Measurements from ENCODE around the gene VNN1.
"Not testable (repeated sequence)": the region's sequence is repeated elsewhere in the genome, so short reads cannot be mapped to it uniquely, and the experiment has no call there.

Gene VNN1

DNA sequence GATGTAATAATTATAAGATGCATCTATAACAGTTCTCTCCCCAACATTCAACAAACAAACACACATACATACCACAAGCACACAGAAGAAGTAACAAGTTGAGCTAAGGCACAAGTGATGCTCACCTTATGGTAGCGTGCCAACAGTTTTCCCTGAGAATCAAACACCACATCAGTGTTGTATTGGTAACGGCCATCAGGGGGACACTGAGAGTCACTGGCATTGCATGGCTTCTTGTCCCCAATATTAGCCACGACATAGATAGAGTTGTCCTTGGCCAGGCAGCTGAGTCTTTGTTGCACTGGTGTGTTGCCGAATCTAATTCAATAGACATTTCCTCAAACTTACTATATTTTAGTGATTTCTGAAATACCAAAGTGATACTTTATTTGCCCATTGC lies 14.8 kb upstream of the VNN1 start:
- intact Hi-C loops (cut with DNase I) = no loop called here
- DNase-seq = no peak

DNA sequence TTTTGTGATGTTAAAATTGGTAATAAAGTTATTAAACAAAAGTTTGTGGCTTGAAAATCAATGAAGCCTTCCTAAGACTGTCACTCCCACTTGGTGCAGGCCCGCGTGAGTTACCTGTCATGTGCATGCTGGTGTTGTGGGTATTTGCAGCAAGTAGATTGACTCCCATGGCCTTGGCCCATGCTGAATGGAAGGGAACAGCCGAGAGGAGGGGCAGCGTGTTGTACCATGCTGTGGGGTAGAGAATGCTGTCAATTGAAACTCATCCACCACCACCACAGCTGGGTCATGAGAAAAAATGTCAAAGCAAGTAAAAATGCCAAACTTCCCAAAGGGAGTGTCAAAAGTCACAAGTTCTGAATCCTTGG lies 12.7 kb upstream of the VNN1 start:
- intact Hi-C loops (cut with DNase I) = no loop called here
- no peak for DNase-seq

DNA sequence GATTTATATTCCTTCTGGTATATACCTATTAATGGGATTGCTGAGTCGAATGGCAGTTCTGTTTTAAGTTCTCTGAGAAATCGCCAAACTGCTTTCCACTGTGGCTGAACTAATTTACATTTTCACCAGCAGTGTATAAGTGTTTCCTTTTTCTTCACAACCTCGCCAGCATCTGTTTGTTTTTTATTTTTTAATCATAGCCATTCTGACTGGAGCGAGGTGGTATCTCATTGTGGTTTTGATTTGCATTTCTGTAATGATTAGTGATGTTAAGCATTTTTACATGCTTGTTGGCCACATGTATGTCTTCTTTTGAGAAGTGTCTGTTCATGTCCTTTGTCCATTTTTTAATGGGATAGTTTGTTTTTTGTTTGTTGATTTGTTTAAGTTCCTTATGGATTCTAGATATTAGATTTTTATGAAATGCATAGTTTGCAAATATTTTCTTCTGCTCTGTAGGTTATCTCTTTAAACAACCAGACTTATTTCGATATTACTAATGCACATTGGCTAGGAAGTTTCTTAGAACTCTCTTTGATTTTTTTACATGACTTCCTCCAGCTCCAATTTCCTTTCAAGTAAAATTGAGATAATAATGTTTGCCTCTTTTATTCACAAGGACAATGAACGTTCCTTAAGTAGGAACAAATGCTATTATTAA lies 12.2 kb upstream of the VNN1 start:
- intact Hi-C loops (cut with DNase I) = no loop called here
- no peak for DNase-seq

DNA sequence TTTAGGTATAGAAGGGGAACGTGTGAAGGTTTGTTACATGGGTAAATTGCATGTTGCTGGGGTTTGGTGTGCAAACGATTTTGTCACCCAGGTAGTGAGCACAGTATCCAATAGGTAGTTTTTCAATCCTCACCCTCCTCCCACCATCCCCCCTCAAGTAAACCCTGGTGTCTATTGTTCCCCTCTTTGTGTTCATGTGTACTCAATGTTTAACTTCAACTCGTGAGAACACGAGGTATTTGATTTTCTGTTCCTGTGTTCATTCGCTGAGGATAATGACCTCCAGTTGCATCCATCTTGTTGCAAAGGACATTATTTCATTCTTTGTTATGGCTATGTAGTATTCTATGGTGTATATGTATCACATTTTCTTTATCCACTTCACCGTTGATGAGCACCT lies 11.6 kb upstream of the VNN1 start:
- intact Hi-C loops (cut with DNase I) = no loop called here
- no peak for DNase-seq

DNA sequence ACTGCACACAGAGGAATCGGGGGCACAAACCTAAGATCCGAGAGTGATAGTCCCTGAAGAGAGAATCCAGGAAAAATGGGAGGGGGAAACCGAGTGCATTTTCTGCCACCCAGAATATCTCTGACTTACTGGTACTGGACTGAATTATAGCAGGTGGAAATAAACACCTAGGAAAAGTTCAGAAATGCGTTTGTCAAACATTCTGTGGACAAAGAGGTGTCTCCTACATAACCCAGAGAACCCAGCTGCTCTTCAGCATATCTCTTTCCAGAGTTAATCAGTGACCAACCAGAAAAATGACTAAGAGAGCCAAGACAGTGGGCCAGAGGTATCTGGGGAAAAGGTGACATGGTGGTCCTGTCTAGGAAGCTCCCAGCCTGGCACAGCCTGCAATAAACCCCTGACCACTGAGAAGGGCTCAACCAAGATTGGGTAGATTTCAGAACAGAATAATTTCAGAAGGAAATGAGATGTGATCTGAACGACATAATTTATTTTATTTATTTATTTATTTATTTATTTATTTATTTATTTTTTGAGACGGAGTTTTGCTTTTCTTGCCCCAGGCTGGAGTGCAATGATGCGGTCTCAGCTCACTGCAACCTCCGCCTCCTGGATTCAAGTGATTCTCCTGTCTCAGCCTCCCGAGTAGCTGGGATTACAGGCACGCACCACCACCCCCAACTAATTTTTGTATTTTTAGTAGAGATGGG lies 6.0 kb upstream of the VNN1 start:
- intact Hi-C loops (cut with DNase I) = loop anchor here (5.0 kb wide), 1 partner anchor 188 kb away; no protein-coding TSS in a partner anchor
- no peak for DNase-seq

DNA sequence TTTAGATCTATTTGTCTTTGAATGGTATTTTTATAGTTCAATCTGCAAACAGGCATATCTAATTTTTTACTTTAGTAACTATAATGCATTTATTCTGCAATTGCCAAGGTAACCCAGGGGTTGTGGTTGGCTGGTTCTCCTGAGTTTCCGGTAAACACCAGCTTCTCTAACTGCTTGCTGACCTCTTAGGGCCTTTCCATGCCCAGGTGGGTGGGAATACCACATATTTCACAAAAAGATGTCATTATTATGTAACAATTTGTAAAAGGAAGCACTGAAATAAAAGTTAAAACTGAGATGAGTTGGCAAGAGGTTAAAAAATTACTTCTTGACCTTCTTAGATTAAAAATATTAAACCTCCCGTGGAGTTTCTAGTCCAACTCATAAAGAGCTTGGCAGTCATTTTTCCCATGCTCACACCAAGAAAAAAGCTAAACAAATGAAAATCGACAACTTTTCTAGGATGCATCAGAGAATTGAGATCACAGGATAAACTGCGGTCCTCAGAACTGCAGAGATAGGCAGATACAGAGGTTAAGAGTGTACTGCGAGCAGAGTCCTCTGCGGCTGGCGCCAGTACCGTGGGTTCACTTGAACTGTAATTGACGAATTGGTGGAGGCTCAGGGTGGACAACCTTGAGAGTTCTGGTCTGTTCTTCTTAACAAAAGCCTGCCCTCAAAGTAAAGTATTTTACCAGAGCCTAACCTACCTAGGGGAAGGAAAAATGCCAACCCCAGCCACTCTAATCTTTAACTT lies 2.2 kb upstream of the VNN1 start:
- intact Hi-C loops (cut with DNase I) = loop anchor here (5.0 kb wide), 1 partner anchor 184 kb away; no protein-coding TSS in a partner anchor
- DNase-seq = no peak

DNA sequence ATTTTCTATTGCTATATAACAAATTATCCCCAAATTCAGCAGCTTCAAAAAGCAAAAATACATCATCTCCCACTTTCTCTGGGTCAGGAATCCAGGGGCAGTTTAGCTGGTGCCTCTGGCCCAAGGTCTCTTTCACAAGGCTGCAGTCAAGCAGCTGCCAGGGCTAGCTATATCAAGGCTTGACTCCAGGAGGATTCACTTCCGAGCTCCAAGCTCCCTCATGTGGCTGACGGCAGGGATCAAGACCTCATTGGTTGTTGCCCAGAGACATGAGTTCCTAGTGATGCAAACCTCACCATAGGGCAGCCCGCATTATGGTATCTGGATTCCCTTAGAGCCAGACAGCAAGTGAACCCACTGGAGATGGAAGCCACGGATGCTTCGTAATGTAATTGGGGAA lies 1.3 kb upstream of the VNN1 start:
- peak; percentile 9 to 87 (median 70) for DNase-seq
- intact Hi-C loops (cut with DNase I) = loop anchor here (5.0 kb wide), 1 partner anchor 183 kb away; no protein-coding TSS in a partner anchor

DNA sequence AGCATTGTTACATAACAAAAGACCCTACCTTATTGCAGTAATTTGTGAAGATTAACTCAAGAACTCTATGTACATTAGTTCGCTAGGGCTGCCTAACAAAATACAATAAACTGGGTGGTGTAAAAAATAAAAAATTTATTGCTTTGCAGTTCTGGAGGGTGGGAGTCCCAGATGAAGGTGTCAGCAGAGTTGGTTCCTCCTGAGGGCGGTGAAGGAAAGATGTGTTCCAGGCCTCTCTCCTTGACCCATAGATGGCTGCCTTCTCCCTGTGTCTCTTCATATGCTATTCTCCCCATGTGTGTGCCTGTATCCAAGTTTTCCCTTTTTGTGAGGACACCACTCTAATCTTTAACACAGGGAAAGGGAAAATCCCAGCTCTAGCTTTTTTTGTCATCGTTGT lies 305 bp upstream of the VNN1 start:
- DNase-seq = no peak
- intact Hi-C loops (cut with DNase I) = no loop called here

DNA sequence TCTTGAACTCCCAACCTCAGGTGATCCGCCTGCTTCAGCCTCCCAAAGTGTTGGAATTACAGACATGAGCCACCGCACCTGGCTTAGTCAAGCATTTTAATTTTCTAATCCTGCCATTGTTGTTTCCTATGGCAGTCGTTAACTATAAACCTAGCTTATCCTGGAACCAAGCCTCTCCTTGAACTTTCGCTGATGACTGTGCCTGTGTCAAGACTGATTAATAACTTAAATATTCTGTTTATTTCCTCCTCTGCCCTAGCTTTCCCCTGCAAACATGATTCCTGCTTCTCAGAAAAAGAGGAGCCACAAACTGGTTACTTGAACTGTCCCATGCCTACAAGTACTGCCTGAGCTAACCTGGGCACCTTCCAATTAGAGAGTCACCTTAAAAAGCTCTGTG lies 1.5 kb downstream of the VNN1 start:
- no peak for DNase-seq
- intact Hi-C loops (cut with DNase I) = no loop called here

DNA sequence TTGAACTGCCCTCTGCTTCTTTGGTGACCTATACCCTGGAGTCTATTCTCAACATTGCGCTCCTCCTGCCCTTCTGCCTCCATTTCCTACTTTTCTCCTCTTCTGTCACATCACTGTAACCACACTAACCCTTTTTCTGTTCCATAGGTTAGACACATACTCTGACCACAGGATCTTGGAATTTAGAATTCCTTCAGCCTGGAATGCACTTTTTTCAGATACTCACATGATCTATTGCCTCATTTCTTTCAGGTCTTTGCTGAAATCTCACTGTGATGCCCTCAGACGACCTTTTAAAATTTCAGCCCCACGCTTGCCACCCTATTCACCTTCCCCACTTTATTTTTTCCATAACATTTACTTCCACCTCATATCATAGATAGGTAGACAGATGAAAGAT lies 5.1 kb downstream of the VNN1 start:
- DNase-seq = no peak
- intact Hi-C loops (cut with DNase I) = no loop called here

DNA sequence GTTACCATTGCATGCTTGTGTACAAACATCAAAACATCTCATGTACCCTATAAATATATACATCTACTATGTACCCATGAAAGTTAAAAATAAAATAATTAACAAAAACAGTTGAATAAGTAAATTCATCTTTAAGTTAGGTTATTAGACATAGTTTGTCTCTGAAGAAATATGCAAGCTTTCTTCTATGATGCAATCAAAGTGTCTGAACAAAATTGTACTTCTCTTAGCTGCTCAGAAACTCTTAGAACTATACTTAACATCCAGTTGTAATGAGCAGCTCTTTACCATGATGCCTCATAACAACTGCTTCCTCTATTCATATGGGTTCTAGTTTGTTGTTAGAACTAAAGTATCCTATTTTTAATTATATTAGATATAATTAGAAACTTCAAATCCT lies 5.9 kb downstream of the VNN1 start:
- intact Hi-C loops (cut with DNase I) = no loop called here
- DNase-seq = no peak

DNA sequence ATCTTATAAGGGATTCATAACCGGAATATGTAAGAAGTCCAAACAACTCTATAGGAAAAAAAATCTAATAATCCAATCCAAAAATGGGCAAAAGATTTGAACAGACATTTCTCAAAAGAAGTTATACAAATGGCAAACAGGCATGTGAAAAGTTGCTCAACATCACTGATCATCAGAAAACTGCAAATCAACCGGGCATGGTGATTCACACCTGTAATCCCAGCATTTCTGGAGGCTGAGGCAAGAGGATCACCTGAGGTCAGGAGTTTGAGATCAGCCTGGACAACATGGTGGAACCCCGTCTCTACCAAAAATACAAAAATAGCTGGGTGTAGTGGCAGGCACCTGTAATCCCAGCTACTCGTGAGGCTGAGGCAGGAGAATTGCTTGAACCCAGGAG lies 7.1 kb downstream of the VNN1 start:
- DNase-seq; intact Hi-C loops (cut with DNase I): not testable (repeated sequence)

DNA sequence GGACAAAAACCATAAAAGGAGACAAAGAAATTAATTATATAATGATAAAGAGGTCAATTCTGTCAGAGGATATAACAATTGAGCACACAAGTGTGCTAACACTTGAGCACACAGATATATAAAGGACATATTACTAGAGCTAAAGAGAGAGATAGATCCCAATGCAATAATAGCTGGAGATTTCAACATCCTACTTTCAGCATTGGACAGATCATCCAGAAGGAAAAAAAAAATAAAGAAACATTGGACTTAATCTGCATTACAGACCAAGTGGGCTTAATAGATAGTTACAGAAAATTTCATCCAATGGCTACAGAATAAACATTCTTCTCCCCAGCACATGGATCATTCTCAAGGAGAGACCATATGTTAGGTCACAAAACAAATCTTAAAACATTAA lies 9.9 kb downstream of the VNN1 start:
- intact Hi-C loops (cut with DNase I) = no loop called here

DNA sequence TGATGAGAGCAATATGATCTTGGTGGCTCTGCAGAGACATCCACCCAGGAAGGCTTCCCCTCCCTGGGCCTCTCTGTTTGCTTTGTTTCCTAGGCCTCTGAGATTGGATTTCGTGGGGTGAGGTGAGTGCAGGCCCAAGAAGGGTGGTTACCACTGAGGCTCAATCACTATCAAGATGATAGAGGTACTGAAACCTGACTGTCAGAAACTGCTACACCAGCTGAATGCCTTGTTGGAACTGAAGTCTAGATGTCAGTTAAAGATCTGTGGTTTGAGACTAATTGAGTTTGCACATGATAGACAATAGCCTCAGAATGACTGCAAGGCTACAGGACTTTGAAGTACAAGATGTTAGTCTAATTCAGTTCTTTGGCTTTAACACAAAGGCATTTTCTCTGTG lies 15.2 kb downstream of the VNN1 start:
- intact Hi-C loops (cut with DNase I) = no loop called here
- DNase-seq = no peak

More for the DNA sequence above, 9.9 kb downstream of the VNN1 start:
- DNase-seq = no peak

DNA sequence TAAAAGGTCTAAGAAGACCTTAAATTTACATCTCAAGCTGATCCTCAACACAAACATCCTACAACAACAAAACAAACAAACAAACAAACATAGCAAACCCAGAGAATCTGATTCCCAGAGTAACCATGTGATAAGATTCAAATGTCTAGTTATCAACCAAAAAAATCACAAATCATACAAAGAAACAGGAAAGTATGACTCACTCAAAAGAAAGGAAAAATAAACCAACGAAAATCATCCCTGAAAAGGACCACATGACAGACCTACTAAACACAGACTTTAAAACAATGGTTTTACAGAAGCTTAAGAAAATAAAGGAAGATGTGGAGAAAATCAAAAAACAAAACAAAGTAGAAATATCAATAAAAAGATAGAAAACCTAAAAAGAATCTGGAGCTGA lies 18.1 kb downstream of the VNN1 start:
- DNase-seq = no peak
- intact Hi-C loops (cut with DNase I) = no loop called here

DNA sequence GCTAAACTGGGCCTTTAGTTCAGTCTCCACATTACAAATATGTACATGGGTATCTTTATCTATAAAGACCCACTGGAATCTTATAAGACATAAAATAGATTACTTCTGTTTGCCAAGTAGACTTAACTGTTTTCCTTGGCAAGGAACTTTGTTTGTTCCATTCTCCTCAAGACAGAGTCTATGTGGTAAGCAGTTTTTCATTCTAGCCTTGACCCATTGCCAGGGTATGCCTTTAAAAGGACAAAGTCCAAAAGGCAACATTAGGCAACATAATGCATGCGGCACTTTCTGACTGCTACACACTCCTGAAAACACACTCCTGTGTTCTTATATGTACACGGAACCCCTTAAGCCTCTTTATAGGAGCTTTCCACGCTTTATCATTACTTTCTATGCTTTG lies 20.4 kb downstream of the VNN1 start:
- no peak for DNase-seq
- intact Hi-C loops (cut with DNase I) = no loop called here

DNA sequence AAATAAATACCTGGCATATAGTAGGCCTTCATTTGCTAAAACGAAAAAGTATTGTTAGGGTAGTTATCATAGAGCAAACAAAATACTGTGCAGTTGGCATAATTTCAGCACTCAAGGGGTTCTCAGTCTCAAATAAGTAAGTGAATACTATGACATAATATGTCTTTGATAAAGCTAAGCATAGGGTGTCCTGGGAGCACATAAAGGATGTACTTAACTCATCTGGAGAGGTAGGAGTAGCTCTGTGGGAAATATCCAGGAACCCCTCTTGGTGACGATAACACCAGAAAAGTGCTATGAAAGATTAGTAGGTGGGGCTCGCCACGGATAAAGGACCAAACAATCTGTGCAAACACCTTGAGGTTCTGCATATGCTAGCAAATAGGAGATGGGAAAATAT lies 23.2 kb downstream of the VNN1 start:
- DNase-seq = no peak
- intact Hi-C loops (cut with DNase I) = no loop called here

DNA sequence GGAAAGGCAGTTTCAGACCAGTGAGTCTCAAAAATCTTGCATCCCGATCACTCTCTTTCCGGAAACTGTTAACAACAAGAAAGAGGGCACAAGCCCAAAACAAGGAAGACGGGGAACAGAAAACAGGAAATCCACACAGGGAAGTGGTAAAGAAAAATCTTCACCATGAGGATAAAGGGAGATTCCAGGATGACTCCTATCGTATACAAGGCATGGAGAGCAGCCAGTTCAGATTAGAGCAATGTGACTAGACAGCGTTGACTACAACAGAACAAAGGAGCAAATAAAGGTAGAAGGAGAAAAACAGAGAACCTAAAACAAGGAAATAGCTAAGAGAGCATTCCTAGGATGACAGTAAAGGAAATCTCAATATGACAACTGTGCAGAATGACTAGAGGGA lies 26.5 kb downstream of the VNN1 start:
- DNase-seq = no peak
- intact Hi-C loops (cut with DNase I) = no loop called here

DNA sequence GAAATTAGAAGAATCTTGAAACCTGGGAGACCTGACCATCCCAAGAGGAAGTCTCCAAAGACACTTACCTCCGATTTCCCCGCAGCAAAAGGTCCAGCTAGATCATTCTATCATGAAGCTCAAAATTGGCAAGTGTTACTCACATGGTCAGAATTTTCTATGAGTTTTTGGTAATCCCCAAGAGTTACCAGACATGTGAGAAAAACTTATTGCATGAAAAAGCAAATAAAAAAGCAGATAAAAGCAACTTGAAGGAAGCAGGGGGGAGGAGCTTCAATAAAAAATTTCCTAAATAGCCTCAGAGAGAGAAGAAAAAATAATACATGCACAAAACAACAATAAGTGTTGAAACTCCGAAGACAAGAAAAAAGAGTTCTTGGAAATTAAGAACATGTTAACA lies 27.3 kb downstream of the VNN1 start:
- intact Hi-C loops (cut with DNase I) = no loop called here
- no peak for DNase-seq

DNA sequence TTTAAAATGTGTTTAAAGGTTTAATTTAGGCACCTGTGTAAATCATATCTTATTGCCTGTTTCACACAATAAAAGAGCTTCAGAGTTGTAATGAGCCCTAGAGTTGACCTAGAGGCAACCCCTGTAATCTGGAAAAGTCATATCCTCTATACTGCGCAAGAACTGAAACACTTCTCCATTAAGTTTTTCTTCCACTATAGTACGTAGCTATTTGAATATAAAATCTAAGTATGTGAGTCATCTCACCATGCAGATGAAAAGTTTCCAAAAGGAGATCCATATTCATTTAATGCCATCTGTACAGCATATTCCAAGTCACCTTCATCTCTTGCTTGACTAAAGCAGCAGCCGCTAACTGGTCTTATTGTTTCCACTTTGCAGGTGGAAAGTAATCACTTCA lies 28.8 kb downstream of the VNN1 start:
- DNase-seq = no peak
- intact Hi-C loops (cut with DNase I) = no loop called here

DNA sequence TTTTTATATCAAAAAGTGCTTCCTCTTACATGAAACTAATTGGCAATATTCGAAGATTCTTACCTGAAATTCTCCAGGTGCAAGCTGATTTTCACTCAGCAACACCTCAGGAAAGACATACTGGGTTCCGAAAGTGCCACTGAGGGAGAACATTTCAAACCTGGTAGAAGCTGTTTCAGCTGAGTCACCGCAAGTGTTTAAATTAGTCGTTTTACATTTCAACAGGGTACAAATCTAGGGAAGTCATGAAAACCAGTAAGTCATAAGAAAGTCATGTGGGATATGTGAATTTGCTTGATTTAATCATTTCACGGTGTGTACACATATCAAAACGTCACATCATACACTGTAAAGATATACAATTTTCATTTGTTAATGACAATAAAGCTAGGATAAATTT lies 29.6 kb downstream of the VNN1 start:
- intact Hi-C loops (cut with DNase I) = no loop called here
- DNase-seq = no peak
